GM10266 (cell line): ENCODE measurements around the gene LSP1.

Source experiments
- DNase-seq: peaks from one replicate; pipeline ENCODE4 v3.0.0; 2012; ENCODE audit errors: extremely low spot score
- TF ChIP-seq, protein P1 (sequence below): IDR thresholded peaks from 2 replicates; pipeline ENCODE4 v1.5.1; 2012; ENCODE audit warnings: mild to moderate bottlenecking, low read depth; ENCODE audit not compliant: control insufficient read depth, insufficient read depth; ENCODE audit errors: missing control alignments

LSP1 gene

DNA sequence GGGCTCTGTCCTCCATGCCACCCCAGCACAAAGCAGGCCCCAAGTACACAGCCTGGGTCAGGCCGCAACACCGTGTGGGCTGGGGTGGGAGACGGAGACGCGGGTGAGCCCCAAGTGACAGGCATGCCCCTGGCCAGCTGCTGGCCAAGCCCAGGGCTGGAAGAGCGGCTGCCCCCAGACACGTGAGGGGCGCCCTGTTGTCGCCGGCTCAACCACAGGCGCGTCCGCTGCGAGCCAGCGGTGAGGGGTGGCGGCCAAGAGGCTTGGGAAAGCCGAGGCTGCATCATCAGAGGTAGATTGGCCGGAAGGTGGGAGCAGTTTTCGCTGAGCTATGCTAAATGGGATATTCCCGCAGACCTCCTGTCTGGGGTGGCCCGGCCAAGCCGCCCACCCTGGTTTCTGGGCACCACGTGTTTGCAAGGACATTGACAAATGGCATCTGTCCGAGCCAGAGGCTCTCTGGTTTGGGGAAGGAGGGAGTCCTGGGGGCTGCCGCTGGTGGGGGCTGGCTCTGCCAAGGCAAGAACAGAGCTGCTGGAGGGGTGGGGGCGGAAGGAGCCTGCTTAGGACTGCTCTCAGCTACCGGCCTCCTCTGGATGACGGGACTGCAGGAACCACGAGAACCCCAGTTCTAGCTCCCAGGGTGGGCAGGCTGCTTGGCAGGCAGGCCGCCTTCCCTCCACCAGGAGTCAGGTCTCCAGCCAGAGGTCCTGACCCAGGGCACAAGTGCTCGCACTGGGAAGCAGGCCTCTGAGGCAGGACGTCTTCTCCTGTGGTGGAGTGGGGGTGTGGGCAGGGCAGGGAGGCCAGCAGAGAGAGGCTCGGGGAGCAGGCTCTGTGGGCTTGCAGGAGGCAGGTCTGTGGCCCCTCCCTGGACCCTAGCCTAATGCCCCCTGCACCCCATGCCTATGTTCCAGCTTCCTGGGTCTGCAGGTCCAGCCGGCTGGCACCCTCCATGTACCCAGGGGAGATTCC, 38.3 kb downstream of the LSP1 start:
- TF ChIP-seq, protein P1, sequence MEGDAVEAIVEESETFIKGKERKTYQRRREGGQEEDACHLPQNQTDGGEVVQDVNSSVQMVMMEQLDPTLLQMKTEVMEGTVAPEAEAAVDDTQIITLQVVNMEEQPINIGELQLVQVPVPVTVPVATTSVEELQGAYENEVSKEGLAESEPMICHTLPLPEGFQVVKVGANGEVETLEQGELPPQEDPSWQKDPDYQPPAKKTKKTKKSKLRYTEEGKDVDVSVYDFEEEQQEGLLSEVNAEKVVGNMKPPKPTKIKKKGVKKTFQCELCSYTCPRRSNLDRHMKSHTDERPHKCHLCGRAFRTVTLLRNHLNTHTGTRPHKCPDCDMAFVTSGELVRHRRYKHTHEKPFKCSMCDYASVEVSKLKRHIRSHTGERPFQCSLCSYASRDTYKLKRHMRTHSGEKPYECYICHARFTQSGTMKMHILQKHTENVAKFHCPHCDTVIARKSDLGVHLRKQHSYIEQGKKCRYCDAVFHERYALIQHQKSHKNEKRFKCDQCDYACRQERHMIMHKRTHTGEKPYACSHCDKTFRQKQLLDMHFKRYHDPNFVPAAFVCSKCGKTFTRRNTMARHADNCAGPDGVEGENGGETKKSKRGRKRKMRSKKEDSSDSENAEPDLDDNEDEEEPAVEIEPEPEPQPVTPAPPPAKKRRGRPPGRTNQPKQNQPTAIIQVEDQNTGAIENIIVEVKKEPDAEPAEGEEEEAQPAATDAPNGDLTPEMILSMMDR = no peak
- peak; percentile 38 for DNase-seq

DNA sequence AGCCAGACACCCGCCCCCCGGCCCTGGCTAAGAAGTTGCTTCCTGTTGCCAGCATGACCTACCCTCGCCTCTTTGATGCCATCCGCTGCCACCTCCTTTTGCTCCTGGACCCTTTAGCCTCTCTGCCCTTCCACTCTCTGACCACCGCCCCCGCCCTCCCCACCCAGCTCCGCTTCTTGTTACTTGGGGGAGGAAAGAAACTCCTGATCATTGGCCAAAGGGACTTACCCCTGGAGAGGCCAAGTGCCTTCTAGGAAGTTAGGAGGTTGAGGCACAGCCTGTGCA, 38.9 kb downstream of the LSP1 start, which contains the start of gene PRR33:
PRR33 (minus strand) TSS at position 65 of the 285 bp plus-strand sequence. CDS start 1,311 bp downstream, outside the sequence.
- no peak for DNase-seq
- TF ChIP-seq, protein P1 = no peak

DNA sequence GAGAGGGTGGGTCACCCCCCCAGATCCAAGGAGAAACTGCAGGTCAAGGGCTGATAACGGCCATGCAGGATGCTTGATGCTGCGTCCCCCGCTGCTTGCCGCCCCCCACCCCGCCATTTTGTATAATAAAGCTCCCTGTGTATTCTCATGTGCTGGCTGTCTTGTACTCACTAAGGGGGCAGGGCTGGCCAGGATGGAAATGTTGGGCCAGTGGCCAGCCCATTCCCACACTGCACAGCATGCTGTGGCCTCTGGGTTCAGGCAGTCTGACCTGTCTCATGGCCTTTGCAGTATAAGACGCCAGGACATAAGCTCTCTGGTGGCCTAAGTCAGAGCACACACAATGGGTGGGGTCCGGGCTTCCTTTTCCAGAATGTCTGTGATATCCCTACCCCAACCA, 39.2 kb downstream of the LSP1 start:
- DNase-seq = no peak
- TF ChIP-seq, protein P1 = no peak

DNA sequence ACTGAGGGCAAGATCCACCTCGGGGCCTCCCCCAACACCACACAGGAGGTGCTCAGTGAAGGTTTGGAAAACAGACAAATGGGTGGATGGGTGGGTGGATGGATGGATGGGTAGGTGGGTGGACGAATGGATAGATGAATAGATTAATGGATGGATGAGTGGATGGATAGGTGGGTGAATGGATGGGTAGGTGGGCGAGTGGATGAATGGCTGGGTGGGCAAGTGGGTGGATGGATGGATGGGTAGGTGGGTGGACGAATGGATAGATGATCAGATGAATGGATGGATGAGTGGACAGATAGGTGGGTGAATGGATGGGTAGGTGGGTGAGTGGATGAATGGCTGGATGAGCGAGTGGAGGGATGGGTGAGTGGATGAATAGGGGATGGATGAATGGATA, 39.7 kb downstream of the LSP1 start:
- TF ChIP-seq, protein P1 = no peak
- no peak for DNase-seq

DNA sequence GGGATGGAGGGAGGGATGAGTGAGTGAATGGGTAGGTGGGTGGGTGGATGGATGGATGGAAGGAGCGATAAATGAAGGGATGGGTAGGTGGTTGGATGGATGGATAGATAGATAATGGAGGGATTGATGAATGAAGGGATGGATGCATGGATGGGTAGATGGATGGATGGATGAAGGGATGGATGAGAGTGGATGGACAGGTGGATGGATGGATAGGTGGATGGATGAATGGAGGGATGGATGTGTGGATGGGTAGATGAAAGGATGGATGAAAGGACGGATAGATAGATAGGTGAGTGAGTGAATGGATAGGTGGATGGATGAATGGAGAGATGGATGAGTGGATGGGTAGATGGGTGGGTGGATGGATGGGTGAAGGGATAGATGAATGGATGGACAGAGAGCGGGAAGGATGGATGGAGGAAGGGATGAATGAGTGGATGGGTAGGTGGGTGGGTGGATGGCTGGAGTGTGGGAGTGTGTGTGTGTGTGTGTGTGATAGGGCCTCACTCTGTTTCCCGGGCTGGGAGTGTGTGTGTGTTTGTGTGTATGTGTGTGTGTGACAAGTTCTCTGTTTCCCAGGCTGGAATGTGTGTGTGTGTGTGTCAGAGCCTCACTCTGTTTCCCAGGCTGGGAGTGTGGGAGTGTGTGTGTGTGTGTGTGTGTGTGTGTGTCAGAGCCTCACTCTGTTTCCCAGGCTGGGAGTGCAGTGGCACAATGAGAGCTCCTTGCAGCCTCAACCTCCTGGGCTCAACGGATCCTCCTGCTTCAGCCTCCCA, 40.9 kb downstream of the LSP1 start:
- DNase-seq = no peak
- TF ChIP-seq, protein P1 = no peak

DNA sequence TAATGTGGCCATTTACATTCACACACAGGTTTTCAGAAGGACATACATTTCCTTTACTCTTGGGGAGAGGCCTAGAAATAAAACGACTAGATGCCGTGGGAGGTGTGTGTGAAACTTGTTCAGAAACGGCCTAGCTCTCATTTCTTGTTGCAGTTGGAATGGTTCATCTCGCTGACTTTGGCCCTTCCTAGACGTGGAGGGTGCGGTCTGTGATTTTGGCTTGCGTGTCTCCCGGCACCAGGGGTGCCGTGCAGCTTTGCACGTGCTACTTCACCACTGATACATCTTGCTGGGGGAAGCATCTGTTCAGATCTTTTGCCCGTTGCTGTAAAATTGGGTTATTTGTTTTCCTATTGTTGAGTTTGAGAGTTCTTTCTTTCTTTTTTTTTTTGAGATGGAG, 41.9 kb downstream of the LSP1 start:
- TF ChIP-seq, protein P1 = no peak
- DNase-seq = no peak

DNA sequence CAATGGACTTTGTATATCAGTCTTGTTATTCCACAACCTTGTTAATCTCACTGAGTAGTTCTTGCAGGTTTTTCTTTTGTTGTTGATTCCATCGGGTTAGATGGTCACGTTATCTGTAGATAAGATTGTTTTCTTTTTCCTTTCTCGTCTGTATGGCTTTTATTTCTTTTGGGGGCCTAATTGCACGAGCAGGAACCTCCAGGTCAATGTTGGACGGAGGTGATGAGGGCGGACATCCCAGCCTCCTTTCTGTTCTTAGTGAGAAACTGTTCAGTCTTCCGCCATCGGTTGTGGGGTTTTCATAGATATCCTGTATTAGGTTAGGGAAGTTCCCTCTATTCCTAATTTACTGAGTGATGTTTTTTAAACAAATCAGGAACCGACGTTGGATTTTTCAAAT, 43.6 kb downstream of the LSP1 start:
- DNase-seq = no peak
- TF ChIP-seq, protein P1 = no peak
